ENCODE measurements around the gene VPS37D.

DNA sequence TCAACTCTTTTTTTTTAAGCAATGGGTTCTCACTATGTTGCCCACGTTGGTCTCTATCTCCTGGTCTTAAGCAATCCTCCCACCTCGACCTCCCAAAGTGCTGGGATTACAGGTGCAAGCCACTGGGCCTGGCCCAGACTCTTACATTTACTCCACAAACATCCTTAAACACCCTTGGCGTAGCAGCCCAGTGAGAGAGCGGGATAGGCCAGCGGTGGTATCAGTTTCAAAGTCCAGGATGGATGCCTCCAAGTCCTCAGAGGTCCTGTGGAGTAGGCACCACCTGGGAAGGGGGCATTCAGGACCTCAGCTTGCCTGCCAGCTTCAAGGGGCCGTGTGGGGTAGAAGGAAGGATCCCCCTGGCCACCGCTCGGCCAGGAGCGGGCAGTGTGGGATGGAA, 18.1 kb upstream of the VPS37D start:
- TF ChIP-seq, protein P1, sequence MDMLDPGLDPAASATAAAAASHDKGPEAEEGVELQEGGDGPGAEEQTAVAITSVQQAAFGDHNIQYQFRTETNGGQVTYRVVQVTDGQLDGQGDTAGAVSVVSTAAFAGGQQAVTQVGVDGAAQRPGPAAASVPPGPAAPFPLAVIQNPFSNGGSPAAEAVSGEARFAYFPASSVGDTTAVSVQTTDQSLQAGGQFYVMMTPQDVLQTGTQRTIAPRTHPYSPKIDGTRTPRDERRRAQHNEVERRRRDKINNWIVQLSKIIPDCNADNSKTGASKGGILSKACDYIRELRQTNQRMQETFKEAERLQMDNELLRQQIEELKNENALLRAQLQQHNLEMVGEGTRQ (IDR thresholded peaks at IDR 0.05; ENCODE audit: low read depth, low read length) = no peak
- TF ChIP-seq, protein P2, sequence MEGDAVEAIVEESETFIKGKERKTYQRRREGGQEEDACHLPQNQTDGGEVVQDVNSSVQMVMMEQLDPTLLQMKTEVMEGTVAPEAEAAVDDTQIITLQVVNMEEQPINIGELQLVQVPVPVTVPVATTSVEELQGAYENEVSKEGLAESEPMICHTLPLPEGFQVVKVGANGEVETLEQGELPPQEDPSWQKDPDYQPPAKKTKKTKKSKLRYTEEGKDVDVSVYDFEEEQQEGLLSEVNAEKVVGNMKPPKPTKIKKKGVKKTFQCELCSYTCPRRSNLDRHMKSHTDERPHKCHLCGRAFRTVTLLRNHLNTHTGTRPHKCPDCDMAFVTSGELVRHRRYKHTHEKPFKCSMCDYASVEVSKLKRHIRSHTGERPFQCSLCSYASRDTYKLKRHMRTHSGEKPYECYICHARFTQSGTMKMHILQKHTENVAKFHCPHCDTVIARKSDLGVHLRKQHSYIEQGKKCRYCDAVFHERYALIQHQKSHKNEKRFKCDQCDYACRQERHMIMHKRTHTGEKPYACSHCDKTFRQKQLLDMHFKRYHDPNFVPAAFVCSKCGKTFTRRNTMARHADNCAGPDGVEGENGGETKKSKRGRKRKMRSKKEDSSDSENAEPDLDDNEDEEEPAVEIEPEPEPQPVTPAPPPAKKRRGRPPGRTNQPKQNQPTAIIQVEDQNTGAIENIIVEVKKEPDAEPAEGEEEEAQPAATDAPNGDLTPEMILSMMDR (conservative IDR thresholded peaks at IDR 0.05; ENCODE audit: low read depth, low read length) = no peak
- TF ChIP-seq POLR2A (IDR thresholded peaks at IDR 0.05; ENCODE audit: low read depth, low read length) (no peak), BHLHE40 (IDR thresholded peaks at IDR 0.05; ENCODE audit: low read depth, low read length) (no peak), CEBPB (IDR thresholded peaks at IDR 0.05; ENCODE audit: low read depth, low read length) (no peak), RFX5 (IDR thresholded peaks at IDR 0.05; ENCODE audit: low read depth, low read length) (no peak), FOS (IDR thresholded peaks at IDR 0.05; ENCODE audit: low read depth, low read length) (no peak), CHD1 (IDR thresholded peaks at IDR 0.05; ENCODE audit: low read depth, low read length) (no peak)

Measured in IMR-90 (cell line).